HEK293T (cell line): ENCODE measurements around the gene PLS1.
A peak's percentile ranks its signal among the peaks of the same experiment; 100 is the strongest.

Experiments
- CTCF ChIA-PET: fragments of 350-600 bp; formaldehyde crosslinking; extraction: SDS; loops from one replicate; lab custom pipeline; 2021; ENCODE audit warnings: antibody characterized with exemption, inconsistent platforms; lab: Yijun Ruan, JAX
- POLR2A ChIA-PET: fragments of 350-600 bp; formaldehyde crosslinking; extraction: SDS; loops from one replicate; lab custom pipeline; 2020; ENCODE audit warnings: antibody characterized with exemption, inconsistent platforms; lab: Yijun Ruan, JAX
- DNase-seq: peaks from one replicate; pipeline ENCODE4 v3.0.0; 2012; ENCODE audit warnings: mixed read lengths; ENCODE audit errors: extremely low spot score
- ARNT ChIP-seq: fragments of 450-650 bp; IDR thresholded peaks from 2 replicates; pipeline ENCODE4 v1.6.1; 2017; ENCODE audit warnings: mild to moderate bottlenecking
- CTBP1 ChIP-seq: fragments of 450-650 bp; IDR thresholded peaks from 2 replicates; pipeline ENCODE4 v1.6.1; 2016; ENCODE audit warnings: borderline replicate concordance
- ELF4 ChIP-seq: fragments of 450-650 bp; IDR thresholded peaks from 2 replicates; pipeline ENCODE4 v1.6.1; 2017; ENCODE audit warnings: antibody characterized with exemption
- FOXK2 ChIP-seq: fragments of 450-650 bp; IDR thresholded peaks from 2 replicates; pipeline ENCODE4 v1.6.1; 2016; ENCODE audit warnings: mild to moderate bottlenecking
- FOXM1 ChIP-seq: fragments of 450-650 bp; IDR thresholded peaks from 2 replicates; pipeline ENCODE4 v1.6.1; 2017; ENCODE audit warnings: mild to moderate bottlenecking, borderline replicate concordance
- HDGF ChIP-seq: fragments of 450-650 bp; IDR thresholded peaks from 2 replicates; pipeline ENCODE4 v1.6.1; 2017; ENCODE audit warnings: antibody characterized with exemption, borderline replicate concordance
- L3MBTL2 ChIP-seq: fragments of 450-650 bp; conservative IDR thresholded peaks from 2 replicates; pipeline ENCODE4 v1.6.1; 2016; ENCODE audit warnings: mild to moderate bottlenecking
- LEF1 ChIP-seq: fragments of 450-650 bp; IDR thresholded peaks from 2 replicates; pipeline ENCODE4 v1.6.1; 2017; ENCODE audit warnings: mild to moderate bottlenecking, borderline replicate concordance
- SUZ12 ChIP-seq: fragments of 450-650 bp; IDR thresholded peaks from 2 replicates; pipeline ENCODE4 v1.6.1; 2016; ENCODE audit warnings: mild to moderate bottlenecking
- TARDBP ChIP-seq: fragments of 450-650 bp; IDR thresholded peaks from 2 replicates; pipeline ENCODE4 v1.6.1; 2016
- ZNF384 ChIP-seq: fragments of 450-650 bp; IDR thresholded peaks from 2 replicates; pipeline ENCODE4 v1.6.1; 2016
- TF ChIP-seq, protein P1 (sequence below): fragments of 450-650 bp; IDR thresholded peaks from 2 replicates; pipeline ENCODE4 v1.6.1; 2016

PLS1 gene

DNA sequence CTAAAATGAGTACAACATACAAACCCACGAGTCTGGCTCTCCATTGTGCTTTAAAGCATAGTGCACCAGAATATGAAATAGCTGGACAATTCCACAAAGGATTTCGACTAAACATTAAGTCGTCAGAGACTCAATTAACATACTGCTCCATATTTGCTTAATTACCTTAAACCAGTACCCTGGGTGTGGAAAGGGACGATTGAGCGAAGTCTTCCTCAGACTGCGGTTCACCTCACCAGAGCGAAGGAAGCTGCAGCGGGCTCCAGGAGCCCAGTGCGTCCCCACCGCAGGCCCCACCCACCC lies 127.4 kb downstream of the PLS1 start:
- ChIA-PET POLR2A (interaction anchor here (0.6 to 1.9 kb wide), 14 partner anchors 9 to 276 kb away, joined by 3 to 12 read pairs (median 4); partner anchors contain the start of gene ATR), CTCF (interaction anchor here (0.6 kb wide), 1 partner anchor 133 kb away, joined by 3 read pairs; no protein-coding TSS in a partner anchor)

DNA sequence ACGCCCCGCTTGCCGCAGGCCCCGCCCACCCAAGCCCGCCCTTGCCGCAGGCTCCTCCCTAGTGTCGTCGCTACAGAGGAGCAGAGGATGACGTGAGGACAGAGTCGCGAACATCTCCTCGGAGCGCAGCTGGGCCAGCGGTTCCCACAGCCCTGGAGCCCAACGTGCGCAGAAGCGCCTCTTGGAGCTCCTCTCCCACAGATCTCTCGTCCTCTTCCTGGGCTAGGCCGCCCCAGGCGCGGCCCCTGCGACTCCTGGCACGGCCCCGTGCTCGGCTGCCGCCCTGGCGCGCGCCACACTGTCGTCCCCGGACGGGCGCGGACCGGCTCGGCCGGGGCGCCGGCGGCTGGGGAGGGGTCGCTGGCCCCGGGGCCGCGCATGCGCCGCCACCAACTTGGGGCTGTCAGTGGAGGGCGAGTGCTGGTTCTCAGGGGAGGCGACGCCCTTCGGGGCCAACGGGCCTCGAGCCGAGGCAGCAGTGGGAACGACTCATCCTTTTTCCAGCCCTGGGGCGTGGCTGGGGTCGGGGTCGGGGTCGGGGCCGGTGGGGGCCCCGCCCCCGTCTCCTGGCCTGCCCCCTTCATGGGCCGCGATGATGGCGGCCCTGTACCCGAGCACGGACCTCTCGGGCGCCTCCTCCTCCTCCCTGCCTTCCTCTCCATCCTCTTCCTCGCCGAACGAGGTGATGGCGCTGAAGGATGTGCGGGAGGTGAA lies 127.9 kb downstream of the PLS1 start, which contains the start of gene TRPC1:
Gene TRPC1, plus strand, starts transcription at position 67 of the 714 bp plus-strand sequence. Its CDS starts 526 bp downstream, at position 593.
- POLR2A ChIA-PET = interaction anchor here (0.6 to 1.9 kb wide), 15 partner anchors 8 to 275 kb away, joined by 3 to 12 read pairs (median 3); partner anchors contain the start of gene ATR
- DNase-seq = peak; percentile 97
- TF ChIP-seq FOXM1 (peak; percentile 11; the same call in 1 of the 2 replicates), ARNT (0 out of 2 replicates have a peak, but pooled peaks have one; percentile 44), TARDBP (no peak), ELF4 (no peak)
- CTCF ChIA-PET = no interaction called here

More for the DNA sequence above, 127.4 kb downstream of the PLS1 start:
- no peak for TF ChIP-seq LEF1
- TF ChIP-seq CTBP1 = no peak
- no peak for TF ChIP-seq FOXK2
- no peak for TF ChIP-seq ELF4
- TF ChIP-seq, protein P1, sequence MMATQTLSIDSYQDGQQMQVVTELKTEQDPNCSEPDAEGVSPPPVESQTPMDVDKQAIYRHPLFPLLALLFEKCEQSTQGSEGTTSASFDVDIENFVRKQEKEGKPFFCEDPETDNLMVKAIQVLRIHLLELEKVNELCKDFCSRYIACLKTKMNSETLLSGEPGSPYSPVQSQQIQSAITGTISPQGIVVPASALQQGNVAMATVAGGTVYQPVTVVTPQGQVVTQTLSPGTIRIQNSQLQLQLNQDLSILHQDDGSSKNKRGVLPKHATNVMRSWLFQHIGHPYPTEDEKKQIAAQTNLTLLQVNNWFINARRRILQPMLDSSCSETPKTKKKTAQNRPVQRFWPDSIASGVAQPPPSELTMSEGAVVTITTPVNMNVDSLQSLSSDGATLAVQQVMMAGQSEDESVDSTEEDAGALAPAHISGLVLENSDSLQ = no peak
- TF ChIP-seq SUZ12 = no peak
- no peak for TF ChIP-seq ZNF384
- DNase-seq = no peak

DNA sequence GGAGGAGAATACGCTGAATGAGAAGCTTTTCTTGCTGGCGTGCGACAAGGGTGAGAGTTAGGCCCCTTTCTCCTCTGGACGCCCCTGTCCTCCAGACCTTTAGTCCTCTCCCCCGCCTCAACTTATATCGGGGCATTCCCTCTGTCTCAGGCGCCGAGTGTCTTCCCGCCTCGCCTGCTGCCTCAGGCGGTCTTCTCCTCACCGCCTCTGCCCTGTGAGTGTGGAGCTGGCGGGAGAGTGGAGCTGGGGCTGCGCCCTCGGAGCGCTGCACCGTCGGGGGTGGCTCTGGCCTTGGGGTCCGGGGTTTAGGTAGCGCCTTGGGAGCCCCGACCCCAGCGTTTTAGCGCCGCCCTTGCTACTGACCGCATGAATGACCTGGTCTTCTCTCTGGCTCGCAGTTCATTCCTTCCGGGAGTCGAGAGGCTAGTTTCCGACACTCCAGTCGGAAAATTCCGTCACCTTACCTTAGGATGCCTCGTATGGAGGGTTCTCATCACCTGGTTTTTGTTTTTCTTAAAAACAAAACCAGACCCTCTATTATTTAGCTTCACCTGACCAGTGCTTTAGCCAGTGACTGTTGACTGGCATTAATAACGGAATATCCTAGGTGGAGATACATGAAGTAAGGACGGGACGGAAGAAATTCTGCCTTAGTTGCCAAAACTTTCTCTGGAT lies 128.6 kb downstream of the PLS1 start:
- CTCF ChIA-PET = no interaction called here
- DNase-seq = peak; percentile 60
- peak; percentile 67 for TF ChIP-seq L3MBTL2
- TF ChIP-seq ELF4 = no peak
- POLR2A ChIA-PET = interaction anchor here (0.7 to 1.9 kb wide), 5 partner anchors 9 to 274 kb away, joined by 3 to 12 read pairs (median 4); partner anchors contain the start of gene ATR

DNA sequence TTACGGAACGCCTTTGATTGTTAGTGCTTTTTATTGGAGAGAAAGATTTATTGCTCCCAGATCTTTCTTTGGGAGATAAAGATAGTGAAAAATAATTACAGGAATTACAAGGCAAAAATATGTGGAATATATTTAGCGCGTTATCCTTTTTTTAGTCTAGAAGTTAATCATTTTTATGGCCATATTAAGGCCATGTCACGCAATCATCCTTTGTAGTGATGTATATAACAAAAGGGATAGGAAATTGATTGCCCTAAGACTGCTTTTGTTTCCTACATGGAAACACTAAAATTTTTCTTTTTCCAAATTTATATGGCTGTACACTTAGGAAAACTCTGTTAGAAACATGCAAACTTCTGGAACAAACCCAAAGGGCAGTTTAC lies 129.2 kb downstream of the PLS1 start:
- no peak for DNase-seq
- CTCF ChIA-PET = no interaction called here
- POLR2A ChIA-PET = interaction anchor here (0.7 to 1.8 kb wide), 2 partner anchors 8 to 274 kb away, joined by 3 to 4 read pairs; no protein-coding TSS in a partner anchor
- TF ChIP-seq FOXK2 = no peak
- TF ChIP-seq TARDBP = no peak
- TF ChIP-seq, protein P1 = peak; percentile 83
- TF ChIP-seq ARNT = peak; percentile 83
- no peak for TF ChIP-seq ELF4
- no peak for TF ChIP-seq ZNF384
- no peak for TF ChIP-seq HDGF

DNA sequence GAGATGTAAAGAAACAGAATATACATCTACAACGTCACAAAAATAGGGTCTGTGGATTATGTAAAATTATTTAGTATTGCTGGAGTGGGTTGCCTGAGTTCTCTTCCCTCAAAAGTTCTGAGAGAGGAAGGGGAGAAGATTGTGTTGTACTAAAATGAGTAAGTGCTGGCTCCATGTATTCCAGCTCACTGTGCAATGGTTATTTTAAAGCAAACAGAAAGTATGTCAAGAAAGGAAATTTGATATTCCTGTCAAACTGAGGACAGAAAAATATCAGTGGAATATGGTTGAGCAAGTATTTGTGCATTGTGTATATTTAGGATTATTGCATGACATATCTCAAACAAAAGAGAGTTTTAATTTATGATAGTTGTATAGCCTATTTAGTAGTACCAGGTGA lies 129.8 kb downstream of the PLS1 start:
- CTCF ChIA-PET = no interaction called here
- TF ChIP-seq HDGF (no peak), FOXM1 (no peak), FOXK2 (no peak)
- POLR2A ChIA-PET = interaction anchor here (0.7 kb wide), 1 partner anchor 162 kb away, joined by 3 read pairs; no protein-coding TSS in a partner anchor
- no peak for DNase-seq

DNA sequence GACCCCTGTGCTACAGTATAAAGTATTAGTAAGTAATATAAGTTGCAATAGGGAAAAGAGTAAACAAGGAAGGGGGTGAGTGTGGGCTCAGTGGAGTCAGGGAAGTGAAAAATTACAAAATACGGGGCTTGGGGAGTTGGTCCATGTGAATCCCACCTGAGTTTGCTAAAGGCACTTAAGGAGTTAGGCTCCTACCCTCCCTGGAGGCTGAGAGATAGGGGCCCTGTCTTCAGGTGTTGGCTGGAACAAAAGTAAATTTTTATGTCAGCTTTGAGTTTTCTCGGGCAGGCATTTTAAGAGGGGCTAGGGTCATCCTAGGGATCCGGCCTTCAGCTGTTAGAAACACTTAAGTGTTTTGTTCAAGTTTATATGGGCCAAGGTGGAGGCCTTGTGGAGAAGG lies 135.9 kb downstream of the PLS1 start:
- CTCF ChIA-PET = no interaction called here
- DNase-seq = no peak
- TF ChIP-seq FOXK2 = no peak
- TF ChIP-seq ELF4 = no peak
- POLR2A ChIA-PET = interaction anchor here (1.4 kb wide), 1 partner anchor 8 kb away, joined by 6 read pairs; the partner anchor contains the start of gene TRPC1

DNA sequence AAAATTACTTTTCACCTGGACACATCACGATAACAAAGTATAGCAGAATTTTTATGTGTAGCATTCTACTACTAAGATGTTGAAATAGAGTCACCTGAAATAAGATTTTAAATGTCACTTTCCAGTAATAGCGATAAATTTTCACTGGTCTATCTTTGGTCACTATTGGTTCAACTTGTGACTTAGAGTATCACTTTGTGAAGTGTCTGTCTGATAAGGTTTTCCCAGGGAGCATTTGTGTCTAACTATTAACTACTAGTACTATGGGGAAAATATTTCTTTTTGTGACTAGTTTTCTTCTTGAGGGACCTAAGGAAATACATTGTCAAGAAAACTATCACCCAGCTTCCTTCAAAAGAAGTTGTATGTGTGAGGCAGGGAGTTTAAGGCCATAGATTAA lies 138.6 kb downstream of the PLS1 start:
- CTCF ChIA-PET = no interaction called here
- POLR2A ChIA-PET = no interaction called here
- TF ChIP-seq L3MBTL2 (no peak), CTBP1 (no peak), SUZ12 (no peak), ARNT (no peak), LEF1 (no peak), HDGF (no peak), ELF4 (no peak), ZNF384 (no peak)
- TF ChIP-seq, protein P1 = no peak
- no peak for DNase-seq
